Retinal pigment epithelial cell (primary cell): ENCODE data around the gene RASD2.

ENCODE experiments used
- DNase-seq: peaks from one replicate; pipeline ENCODE4 v3.0.0-alpha.2; 2010; ENCODE audit warnings: low read depth
- H3K4me3 ChIP-seq: 2 replicates; pipeline ENCODE4 v1.5.1; 2011; ENCODE audit warnings: mild to moderate bottlenecking, low read length, control low read depth, moderate library complexity
- CTCF ChIP-seq: conservative IDR thresholded peaks from 2 replicates; pipeline ENCODE4 v1.5.1; 2011; ENCODE audit warnings: low read depth, low read length, control low read depth, inconsistent platforms

RASD2 gene

GRCh38 chr22:35590634-35591295, 50.1 kb downstream of the RASD2 start:
- H3K4me3 ChIP-seq = no peak overlapping the region
- no peak for DNase-seq
- TF ChIP-seq CTCF = no peak

- TF ChIP-seq CTCF = no peak
- no peak overlapping the region for H3K4me3 ChIP-seq
- DNase-seq = no peak
These were observed 51.2 kb downstream of the RASD2 start for GRCh38 chr22:35591714-35592417.

- no peak for DNase-seq
- H3K4me3 ChIP-seq = no peak overlapping the region
- no peak for TF ChIP-seq CTCF
These were observed 51.9 kb downstream of the RASD2 start for GRCh38 chr22:35592418-35592967.

- TF ChIP-seq CTCF = no peak
- no peak overlapping the region for H3K4me3 ChIP-seq
- no peak for DNase-seq
These were observed 52.6 kb downstream of the RASD2 start for GRCh38 chr22:35593071-35593890.

GRCh38 chr22:35593891-35594470, 53.4 kb downstream of the RASD2 start:
- H3K4me3 ChIP-seq = no peak overlapping the region
- no peak for DNase-seq
- TF ChIP-seq CTCF = no peak

GRCh38 chr22:35594686-35595085, 54.1 kb downstream of the RASD2 start:
- H3K4me3 ChIP-seq = no peak overlapping the region
- DNase-seq = no peak
- TF ChIP-seq CTCF = no peak
